Omental fat pad (tissue), 4 donors: ENCODE results near the gene CDIPT. TPM values are rescaled to one million over a fixed set of nuclear protein-coding genes. Genes with fewer than 3 reads are reported as not detected.
"Not testable (repeated sequence)": the region's sequence is repeated elsewhere in the genome, so short reads cannot be mapped to it uniquely, and the experiment has no call there.

Source experiments
- ATAC-seq: fragments of 150-250 bp; one replicate; pipeline ENCODE4 v1.9.1; 2016; ENCODE audit warnings: mild to moderate bottlenecking, moderate library complexity; ENCODE audit not compliant: low FRiP score
- DNase-seq: peaks from one replicate; pipeline ENCODE4 v3.0.0-alpha.2; 2019; ENCODE audit warnings: low spot score
- CTCF ChIP-seq, 3 donors: fragments of 450-650 bp; IDR thresholded peaks; one replicate each; pipeline ENCODE4 v1.5.1; 2016 to 2017; ENCODE audit warnings: antibody characterized with exemption in 3 of 3, mild to moderate bottlenecking in 3 of 3, moderate library complexity in 2 of 3
- total RNA-seq, 4 donors: library from RNA; depleted of rRNA; stranded (reverse); fragments of >200 nt; gene quantifications; one replicate each; pipeline ENCODE4 v1.1.0, GENCODE V29; 2016

CDIPT gene
- total RNA-seq, 4 donors from 2014 or later = 101 to 156 (median 104) TPM

- DNase-seq (no peak), ATAC-seq (no peak)
- no peak for TF ChIP-seq CTCF (IDR thresholded peaks at IDR 0.05)
Measured at GRCh38 chr16:29871822-29872546, 9.0 kb upstream of the CDIPT start.

GRCh38 chr16:29869067-29869466 is 6.0 kb upstream of the CDIPT start:
- DNase-seq, ATAC-seq: not testable (repeated sequence)

- no peak for TF ChIP-seq CTCF (IDR thresholded peaks at IDR 0.05)
- no peak for DNase-seq
- ATAC-seq = no peak
Measured at GRCh38 chr16:29868396-29869009, 5.5 kb upstream of the CDIPT start.

- ATAC-seq (no peak), DNase-seq (no peak)
- TF ChIP-seq CTCF (IDR thresholded peaks at IDR 0.05) = no peak
Measured at GRCh38 chr16:29864205-29864604, 1.2 kb upstream of the CDIPT start.

- no peak for ATAC-seq
- TF ChIP-seq CTCF (IDR thresholded peaks at IDR 0.05) = no peak
Measured at GRCh38 chr16:29863669-29863984, 601 bp upstream of the CDIPT start.

GRCh38 chr16:29862383-29862883 is 593 bp downstream of the CDIPT start:
- ATAC-seq (peak; percentile 7), DNase-seq (no peak)
- no peak for TF ChIP-seq CTCF (IDR thresholded peaks at IDR 0.05)

More at GRCh38 chr16:29863669-29863984, 601 bp upstream of the CDIPT start:
- no peak for DNase-seq

GRCh38 chr16:29860218-29860617 is 2.8 kb downstream of the CDIPT start:
- no peak for TF ChIP-seq CTCF (IDR thresholded peaks at IDR 0.05)
- ATAC-seq (no peak), DNase-seq (no peak)
